Vagina (tissue), 2 donors: Measurements from ENCODE around the gene CYP2E1.

Experiments used
- CTCF ChIP-seq, 3 experiments: fragments of 450-650 bp in 2 of 3; fragments of 200-600 bp in 1 of 3; sonication (generic) in 1 of 3; IDR thresholded peaks; one replicate each; pipeline ENCODE4 v1.5.1; 2017 to 2019; ENCODE audit warnings: antibody characterized with exemption in 3 of 3, mild to moderate bottlenecking in 2 of 3, moderate library complexity in 2 of 3
- POLR2A ChIP-seq, 2 donors: fragments of 450-650 bp; IDR thresholded peaks; one replicate each; pipeline ENCODE4 v1.6.1; 2017; ENCODE audit warnings: antibody characterized with exemption in 2 of 2, mild to moderate bottlenecking in 2 of 2, moderate library complexity in 2 of 2
- POLR2AphosphoS5 ChIP-seq, 2 donors: sonication (generic); formaldehyde crosslinking; IDR thresholded peaks; one replicate each; pipeline ENCODE4 v1.9.0; 2017; ENCODE audit warnings: antibody characterized with exemption in 2 of 2, mild to moderate bottlenecking in 2 of 2, low read depth in 1 of 2; ENCODE audit not compliant: insufficient read depth in 1 of 2

- TF ChIP-seq POLR2AphosphoS5 (IDR thresholded peaks at IDR 0.05; ENCODE audit: insufficient read depth in 1 of 2, low read depth in 1 of 2) (no peak), CTCF (IDR thresholded peaks at IDR 0.05) (no peak), POLR2A (IDR thresholded peaks at IDR 0.05) (no peak)
Observed at GRCh38 chr10:133481086-133481643, 46.0 kb upstream of the CYP2E1 start.
